ENCODE results near the gene TSKU.
"Not testable (repeated sequence)": the region's sequence is repeated elsewhere in the genome, so short reads cannot be mapped to it uniquely, and the experiment has no call there.

Gene TSKU

DNA sequence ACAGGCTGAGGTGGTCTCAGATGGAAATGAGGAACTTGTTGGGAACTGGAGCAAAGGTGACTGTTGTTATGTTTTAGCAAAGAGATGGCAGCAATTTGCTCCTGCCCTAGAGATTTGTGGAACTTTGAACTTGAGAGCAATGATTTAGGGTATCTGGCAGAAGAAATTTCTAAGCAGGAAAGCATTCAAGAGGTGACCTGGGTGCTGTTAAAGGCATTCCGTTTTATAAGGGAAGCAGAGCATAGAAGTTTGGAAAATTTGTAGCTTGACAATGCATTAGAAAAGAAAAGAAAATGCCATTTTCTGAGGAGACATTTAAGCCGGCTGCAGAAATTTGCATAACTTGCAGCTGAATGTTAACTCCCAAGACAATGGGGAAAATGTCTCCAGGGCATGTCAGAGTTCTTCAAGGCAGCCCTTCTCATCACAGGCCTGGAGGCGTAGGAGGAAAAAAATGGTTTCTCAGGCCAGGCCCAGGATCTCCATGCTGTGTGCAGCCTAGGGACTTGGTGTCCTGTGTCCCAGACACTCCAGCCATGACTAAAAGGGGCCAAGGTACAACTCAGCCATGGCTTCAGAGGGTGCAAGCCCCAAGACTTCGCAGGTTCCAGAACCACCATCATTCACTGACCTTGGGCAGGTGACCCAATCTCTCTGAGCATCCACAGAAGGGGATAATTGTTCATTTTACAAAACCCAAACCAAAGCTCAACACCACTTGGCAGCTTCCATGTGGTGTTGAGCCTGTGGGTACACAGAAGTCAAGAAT, 8.0 kb downstream of the TSKU start:
- DNase-seq, result not testable (repeated sequence)

DNA sequence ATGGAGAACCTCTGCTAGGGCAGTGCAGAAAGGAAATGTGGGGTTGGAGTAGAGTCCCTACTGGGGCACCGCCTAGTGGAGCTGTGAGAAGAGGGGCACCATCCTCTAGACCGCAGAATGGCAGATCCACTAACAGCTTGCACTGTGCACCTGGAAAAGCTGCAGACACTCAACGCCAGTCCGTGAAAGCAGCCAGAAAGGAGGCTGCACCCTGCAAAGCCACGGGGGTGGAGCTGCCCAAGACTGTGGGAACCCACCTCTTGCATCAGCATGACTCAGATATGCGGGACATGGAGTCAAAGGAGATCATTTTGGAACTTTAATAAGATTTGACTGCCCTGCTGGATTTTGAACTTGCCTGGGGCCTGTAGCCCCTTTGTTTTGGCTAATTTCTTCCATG, 8.7 kb downstream of the TSKU start:
- DNase-seq, result no peak

DNA sequence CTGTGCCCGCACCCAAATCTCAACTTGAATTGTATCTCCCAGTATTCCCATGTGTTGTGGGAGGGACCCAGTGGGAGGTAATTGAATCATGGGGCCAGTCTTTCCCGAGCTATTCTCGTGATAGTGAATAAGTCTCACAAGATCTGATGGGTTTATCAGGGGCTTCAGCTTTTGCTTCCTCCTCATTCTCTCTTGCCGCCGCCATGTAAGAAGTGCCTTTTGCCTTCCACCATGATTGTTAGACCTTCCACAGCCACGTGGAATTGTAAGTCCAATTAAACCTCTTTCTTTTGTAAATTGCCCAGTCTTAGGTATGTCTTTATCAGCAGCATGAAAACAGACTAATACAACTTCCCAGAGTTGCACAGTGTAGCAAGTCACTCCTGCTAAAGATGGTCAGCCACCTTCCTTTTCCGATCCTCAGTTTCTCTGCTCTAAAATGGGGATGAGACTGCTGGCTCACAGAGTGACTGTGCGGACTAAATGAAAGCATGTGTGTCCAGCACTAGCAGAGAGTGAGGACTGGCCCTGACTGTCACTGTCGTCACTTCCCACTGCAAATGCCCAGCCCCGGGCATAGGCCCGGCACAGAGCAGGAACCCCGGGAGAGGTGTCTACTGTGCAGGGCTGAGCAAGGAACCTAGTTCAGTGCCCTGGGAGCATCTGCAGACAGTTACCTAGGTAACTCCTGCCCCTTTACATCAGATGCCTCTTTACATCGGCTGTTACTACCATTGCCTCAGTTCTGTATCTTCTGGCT, 9.5 kb downstream of the TSKU start:
- no peak for DNase-seq

DNA sequence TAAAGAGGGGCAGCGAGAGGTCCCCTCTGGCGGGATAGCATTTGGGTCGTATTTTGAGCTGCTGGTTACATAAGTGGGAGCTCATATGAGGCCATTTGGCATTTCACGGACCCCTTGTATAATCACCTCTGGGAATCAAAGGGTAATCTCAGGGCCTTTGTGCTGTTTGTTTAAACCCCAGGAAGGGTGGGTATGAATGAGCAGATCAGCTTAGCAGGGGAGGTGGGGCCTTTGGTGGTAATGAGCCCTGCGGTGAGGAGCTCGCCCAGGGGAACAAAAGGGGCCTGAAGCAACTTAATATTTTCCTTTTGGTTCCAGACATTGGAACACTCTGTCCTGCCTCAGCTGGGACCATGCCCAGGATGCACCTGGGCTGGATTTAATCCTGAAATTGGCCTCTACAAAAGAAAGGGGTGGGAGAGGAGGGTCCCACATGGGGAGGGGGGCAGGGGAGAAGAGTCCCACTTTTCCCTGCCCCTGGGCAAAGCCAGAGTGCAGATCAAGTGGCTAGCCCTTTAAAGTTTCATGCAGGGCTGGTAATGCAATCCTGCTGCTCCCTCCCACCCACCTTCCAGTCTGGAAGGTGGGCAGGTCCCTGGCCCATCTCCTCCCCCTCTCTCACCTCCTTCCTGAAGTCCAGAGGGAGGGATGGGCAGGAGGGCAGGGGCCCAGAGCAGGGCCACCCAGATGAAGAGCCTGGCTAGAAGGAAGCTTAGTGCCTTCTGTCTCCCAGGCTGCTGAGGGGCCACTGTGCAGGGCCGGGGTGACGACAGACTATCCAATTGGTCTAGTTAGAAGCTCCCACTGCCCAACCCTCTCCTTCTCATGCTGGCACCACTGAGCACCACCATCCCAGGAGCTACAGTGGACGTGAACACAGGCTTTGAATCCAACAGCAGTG, 10.5 kb downstream of the TSKU start:
- DNase-seq, result no peak

DNA sequence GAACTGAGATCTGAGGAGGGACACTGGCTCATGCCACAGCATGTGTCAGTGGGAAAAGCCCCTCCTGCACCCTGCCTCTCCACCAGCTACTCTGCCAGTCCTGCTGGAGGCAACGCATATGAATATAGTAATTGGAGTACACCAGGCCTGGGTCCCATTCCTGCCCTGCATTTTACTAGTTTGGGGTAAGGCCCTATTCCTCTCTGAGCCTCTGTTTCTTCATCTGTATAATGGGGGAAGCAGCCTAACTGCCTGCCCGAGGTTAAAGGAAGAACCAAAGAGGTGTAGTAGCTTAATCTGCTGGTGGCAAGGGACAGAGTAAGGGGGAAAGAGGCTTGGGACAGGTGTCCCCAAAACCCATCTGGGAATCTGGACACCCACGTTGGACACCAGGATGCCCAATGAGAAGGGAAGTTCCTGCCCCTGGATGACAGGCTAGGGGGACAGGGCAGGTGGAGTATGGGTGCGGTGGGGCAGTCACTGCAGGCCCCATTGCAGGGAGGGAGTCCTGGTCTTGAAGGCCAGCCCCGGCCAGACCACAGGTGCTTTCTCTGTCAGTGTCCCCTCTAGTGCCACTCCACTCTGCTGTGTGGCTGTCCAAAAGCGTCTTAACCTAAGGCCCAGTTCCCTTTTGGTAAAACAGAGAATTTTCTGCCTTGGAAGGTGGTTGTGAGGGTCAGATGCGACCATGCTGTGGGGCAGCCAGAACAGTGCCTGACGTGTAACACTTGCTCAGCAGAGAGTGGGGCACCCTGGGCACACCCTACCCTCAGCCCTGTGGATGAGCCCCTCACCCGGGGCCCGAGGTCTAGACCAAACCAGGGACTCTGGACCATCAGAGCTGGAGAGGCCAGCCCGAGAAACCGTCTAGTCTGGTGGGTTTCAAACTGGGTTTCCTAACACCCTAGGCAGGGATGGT, 11.5 kb downstream of the TSKU start:
- no peak for DNase-seq

DNA sequence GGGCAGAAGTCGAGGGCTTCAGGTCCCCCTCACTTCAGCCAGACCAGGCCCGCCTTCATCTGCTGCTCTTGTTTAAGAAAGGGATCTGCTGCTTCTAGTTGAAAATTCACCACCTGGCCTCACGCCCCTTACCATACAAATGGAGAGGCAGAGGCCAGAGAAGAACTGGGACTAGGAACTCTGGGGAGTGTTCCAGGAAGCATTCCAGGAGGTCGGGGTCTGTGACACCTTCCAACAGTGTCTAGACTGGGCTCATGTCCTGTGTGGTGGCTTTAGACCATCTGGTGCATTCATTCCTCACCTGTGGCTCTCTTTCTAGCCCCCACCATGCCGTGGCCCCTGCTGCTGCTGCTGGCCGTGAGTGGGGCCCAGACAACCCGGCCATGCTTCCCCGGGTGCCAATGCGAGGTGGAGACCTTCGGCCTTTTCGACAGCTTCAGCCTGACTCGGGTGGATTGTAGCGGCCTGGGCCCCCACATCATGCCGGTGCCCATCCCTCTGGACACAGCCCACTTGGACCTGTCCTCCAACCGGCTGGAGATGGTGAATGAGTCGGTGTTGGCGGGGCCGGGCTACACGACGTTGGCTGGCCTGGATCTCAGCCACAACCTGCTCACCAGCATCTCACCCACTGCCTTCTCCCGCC, 12.3 kb downstream of the TSKU start:
- no peak for DNase-seq

DNA sequence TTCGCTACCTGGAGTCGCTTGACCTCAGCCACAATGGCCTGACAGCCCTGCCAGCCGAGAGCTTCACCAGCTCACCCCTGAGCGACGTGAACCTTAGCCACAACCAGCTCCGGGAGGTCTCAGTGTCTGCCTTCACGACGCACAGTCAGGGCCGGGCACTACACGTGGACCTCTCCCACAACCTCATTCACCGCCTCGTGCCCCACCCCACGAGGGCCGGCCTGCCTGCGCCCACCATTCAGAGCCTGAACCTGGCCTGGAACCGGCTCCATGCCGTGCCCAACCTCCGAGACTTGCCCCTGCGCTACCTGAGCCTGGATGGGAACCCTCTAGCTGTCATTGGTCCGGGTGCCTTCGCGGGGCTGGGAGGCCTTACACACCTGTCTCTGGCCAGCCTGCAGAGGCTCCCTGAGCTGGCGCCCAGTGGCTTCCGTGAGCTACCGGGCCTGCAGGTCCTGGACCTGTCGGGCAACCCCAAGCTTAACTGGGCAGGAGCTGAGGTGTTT, 12.8 kb downstream of the TSKU start:
- DNase-seq, result no peak

DNA sequence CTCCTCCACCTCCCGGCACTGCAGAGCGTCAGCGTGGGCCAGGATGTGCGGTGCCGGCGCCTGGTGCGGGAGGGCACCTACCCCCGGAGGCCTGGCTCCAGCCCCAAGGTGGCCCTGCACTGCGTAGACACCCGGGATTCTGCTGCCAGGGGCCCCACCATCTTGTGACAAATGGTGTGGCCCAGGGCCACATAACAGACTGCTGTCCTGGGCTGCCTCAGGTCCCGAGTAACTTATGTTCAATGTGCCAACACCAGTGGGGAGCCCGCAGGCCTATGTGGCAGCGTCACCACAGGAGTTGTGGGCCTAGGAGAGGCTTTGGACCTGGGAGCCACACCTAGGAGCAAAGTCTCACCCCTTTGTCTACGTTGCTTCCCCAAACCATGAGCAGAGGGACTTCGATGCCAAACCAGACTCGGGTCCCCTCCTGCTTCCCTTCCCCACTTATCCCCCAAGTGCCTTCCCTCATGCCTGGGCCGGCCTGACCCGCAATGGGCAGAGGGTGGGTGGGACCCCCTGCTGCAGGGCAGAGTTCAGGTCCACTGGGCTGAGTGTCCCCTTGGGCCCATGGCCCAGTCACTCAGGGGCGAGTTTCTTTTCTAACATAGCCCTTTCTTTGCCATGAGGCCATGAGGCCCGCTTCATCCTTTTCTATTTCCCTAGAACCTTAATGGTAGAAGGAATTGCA, 13.5 kb downstream of the TSKU start:
- DNase-seq, result no peak

DNA sequence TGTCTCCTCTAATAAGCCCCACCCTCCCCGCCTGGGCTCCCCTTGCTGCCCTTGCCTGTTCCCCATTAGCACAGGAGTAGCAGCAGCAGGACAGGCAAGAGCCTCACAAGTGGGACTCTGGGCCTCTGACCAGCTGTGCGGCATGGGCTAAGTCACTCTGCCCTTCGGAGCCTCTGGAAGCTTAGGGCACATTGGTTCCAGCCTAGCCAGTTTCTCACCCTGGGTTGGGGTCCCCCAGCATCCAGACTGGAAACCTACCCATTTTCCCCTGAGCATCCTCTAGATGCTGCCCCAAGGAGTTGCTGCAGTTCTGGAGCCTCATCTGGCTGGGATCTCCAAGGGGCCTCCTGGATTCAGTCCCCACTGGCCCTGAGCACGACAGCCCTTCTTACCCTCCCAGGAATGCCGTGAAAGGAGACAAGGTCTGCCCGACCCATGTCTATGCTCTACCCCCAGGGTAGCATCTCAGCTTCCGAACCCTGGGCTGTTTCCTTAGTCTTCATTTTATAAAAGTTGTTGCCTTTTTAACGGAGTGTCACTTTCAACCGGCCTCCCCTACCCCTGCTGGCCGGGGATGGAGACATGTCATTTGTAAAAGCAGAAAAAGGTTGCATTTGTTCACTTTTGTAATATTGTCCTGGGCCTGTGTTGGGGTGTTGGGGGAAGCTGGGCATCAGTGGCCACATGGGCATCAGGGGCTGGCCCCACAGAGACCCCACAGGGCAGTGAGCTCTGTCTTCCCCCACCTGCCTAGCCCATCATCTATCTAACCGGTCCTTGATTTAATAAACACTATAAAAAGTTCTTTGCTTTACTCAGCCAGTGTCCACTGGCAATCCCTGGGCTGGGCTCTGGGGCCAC, 14.4 kb downstream of the TSKU start:
- DNase-seq, result no peak

DNA sequence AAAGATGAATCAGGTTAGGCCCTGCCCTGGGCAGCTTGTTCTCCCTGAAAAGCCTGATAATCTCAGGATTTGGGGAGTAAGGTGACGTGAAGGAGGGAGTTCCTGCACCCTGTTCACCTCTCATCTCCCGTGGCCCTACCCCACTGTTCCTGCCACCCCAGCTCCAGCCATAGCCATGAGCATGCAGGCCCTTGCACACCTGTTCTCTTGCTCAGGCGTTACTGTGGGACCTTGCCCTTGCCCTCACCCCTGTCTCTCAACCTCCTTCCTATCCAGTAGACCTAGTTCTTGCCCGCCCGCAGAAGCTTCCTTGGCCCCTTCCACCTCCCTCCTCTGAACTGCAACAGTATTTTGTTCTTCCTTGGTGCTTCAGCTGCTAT, 15.0 kb downstream of the TSKU start:
- DNase-seq, result no peak

DNA sequence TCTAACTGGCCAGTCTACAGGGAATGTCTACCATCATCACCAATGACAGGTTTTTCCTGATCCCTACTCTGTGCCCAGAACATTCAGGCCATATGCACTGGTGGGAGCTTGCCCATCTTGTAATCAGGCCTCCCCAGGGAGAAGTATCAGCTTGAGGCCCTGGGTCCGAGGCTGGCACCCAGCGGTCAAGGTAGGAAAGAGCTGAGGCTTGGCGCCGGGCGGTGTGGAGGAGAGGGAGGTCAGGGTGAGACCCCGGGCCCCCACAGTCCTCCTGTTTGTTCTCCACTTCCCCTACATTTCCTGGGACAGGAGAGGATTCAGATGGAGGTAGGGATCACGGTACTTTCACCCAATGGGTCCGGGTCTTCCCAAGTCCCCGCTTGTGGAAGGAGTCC, 15.5 kb downstream of the TSKU start:
- no peak for DNase-seq

DNA sequence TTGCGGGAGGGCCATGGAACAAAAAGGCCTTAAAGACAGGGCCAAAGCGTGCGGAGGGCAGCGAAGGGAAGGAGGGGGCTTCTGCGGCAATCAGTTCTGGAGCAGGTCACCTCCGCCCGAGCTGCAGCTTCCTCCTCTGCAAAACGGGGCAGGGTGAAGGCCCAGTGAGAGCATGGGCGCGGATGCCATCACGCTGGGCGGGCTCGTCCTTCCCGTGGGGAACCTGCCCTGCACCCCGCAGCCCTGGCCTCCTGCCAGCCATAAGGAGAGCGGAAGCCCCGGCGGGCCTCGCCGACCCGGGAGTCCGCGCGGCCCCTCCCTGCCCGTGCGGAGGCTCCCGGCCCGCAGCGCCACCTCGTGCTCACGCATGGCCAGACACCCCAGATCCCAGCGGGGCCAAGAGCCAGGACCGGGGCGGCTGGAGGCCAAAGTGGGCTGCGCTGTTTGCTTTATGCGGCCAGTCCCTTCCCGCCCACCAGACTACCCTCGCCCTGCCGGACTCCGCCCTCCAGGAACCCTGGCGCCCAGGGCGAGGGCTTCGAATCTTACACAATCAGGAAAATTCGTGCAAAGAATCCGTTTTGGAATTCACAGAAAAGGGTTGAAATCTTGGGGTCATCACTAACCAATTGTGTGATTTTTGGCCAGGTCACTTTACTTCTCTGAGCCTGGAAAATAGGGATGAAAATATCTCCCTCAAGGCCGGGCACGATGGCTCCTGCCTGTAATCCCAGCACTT, 16.1 kb downstream of the TSKU start:
- DNase-seq, result no peak

DNA sequence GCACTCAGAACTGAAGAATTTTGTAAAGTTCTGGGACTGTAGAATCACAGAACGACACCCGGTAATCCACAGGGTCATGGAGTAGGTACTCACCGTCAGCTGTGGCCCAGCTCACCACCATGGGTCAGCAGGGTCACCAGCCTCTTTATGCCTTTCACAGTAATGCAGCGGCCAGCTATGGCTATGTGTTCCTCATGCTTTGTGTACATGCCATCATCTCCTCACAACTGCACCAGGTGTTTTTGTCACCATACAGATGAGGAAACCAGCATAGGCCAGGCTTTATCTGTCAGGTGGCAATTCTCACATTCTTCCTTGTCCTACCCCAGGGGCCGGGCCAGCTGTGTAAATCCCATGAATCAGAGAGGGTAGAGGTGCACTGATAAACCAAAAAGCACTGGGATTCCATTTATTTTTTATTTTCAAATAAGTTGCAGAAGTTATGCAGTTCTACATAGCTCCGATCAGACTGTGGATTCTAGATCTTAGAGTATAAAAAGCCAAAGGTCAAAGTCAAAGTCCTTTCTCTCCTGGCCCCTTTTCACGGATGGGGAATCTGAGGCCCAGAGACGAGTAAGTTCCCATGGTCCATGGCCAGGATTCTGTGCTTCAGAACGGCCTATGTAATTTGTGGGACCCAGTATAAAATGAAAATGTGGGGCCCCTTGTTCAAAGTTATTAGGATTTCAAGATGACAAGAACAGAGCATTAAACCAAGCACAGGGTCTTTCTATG, 17.5 kb downstream of the TSKU start:
- DNase-seq, result no peak

DNA sequence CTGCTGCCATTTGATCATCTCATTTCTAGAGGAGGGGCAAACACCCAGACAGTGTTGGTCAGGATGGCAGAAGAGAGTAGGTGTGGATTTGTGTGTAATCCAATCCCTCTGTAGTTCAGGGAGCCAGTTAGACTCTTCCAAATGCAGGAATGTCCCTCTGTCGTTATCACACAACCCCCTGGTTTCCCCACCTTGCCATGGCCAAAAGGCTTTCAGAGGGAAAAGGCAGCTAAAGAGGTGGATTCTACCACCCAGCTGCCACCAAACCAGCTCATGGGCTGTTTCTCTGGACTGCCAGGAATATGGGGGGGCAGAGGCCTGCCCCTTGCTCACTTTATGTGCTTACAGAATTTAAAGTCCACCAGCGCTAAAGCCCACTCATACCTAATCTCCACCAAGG, 18.1 kb downstream of the TSKU start:
- no peak for DNase-seq

DNA sequence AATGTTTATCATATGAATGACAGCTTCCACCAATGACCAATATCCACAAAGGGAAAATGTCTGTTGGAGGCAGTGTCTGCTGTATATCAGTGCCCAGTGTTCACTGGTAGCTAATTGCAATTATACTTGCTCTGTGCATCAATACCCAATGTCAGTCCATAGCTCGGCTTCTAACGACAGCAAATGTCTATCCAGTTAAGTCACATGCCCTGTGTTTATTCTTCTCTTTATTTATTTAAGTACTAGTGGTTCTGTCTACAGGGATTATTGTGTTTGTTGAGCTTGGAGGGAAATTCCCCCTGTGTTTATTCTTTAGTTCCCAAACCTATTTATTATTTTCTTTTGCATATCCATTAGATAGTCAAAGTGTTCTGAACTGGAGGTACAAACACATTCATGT, 18.6 kb downstream of the TSKU start:
- no peak for DNase-seq

DNA sequence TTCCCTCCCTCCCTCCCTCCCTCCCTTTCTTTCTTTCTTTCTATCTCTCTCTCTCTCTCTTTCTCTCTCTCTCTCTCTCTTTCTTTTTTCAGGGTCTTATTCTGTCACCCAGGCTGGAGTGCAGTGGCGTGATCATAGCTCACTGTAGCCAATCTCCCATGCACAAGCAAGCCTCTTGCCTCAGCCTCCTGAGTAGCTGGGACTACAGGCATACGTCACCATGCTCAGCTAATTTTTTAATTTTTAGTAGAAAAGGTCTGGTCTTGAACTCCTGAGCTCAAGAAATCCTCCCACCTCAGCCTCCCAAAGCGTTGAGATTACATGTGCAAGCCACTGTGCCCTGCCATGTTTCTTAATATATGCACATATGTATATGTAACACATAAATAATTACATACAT, 19.0 kb downstream of the TSKU start:
- DNase-seq, result no peak

DNA sequence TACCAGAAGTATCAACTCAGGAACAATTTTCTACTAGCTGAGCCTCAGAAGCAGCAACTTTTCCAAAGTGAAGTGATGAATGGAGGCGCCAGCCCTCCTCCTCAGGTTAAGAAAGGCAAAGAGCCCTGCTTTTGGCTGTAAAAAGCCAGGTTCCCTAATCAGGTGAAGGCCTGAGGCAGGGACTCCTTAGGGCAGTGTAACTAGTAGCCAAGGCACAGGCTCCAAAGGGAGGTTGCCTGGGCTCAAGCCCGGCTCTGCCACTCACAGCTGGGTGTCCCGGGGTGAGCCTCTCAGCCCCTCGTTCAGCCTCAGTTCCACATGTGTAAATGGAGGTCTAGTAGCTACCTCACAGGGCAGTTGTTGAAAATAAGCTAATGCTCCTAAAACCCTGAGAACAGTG, 19.5 kb downstream of the TSKU start:
- no peak for DNase-seq

DNA sequence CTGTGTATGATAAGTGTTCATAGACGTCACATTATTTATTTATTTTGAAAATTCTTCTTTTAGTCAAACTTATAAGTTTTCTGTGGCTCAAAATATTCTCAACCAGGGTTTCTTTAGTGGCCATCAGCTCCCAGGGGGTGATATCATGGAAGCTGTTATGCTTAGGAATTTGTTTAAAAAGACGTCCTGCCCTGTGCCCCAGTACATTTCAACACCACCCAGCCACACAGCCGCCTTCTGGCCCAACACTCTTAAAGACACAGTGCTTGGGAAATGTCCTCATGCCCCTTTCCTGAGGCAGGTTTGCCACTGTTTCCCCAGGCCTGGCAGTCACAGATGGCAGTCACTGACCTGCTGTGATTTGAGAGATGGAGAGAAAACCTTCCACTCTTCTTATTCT, 19.9 kb downstream of the TSKU start:
- DNase-seq, result no peak
